Panc1 (cell line): ENCODE results near the gene HMCN2.

ENCODE experiments used
- POLR2AphosphoS5 ChIP-seq: IDR thresholded peaks from 2 replicates; pipeline ENCODE4 v1.6.1; 2012; ENCODE audit warnings: mild to moderate bottlenecking, low read depth, low read length, moderate library complexity
- SIN3A ChIP-seq: IDR thresholded peaks from 2 replicates; pipeline ENCODE4 v1.6.1; 2012; ENCODE audit warnings: low read depth, mild to moderate bottlenecking, low read length, moderate library complexity, borderline replicate concordance; ENCODE audit not compliant: insufficient read depth
- TCF7L2 ChIP-seq: IDR thresholded peaks from 2 replicates; pipeline ENCODE4 v1.6.1; 2011; ENCODE audit warnings: mild to moderate bottlenecking, low read depth, low read length, inconsistent platforms
- TF ChIP-seq, protein P1 (sequence below): fragments of 450-650 bp; IDR thresholded peaks from 2 replicates; pipeline ENCODE4 v1.5.1; 2017; ENCODE audit warnings: mild to moderate bottlenecking
- TF ChIP-seq, protein P2 (sequence below), 2 experiments: IDR thresholded peaks; 2 replicates each; pipeline ENCODE4 v1.6.1; 2011 to 2012; ENCODE audit warnings: low read depth in 2 of 2, control low read depth in 1 of 2, low read length in 1 of 2, mild to moderate bottlenecking in 1 of 2, moderate library complexity in 1 of 2; ENCODE audit not compliant: insufficient read depth in 1 of 2

DNA sequence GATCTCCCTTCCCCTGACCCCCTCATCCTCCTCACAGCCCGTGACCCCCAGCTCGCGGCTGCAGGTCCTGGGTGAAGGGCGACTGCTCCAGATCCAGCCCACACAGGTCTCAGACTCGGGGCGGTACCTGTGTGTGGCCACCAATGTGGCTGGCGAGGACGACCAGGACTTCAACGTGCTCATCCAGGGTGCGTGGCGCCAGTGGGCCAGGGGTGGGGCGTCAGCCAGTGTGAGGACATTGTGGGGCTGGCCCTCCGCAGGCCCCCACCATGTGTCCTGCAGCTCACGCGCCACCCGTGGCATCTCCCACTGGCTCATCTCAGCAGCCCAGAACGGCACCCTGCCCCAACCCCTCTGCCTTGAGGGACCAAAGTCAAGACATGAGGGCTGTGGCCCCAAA lies 112.1 kb downstream of the HMCN2 start:
- TF ChIP-seq, protein P1, sequence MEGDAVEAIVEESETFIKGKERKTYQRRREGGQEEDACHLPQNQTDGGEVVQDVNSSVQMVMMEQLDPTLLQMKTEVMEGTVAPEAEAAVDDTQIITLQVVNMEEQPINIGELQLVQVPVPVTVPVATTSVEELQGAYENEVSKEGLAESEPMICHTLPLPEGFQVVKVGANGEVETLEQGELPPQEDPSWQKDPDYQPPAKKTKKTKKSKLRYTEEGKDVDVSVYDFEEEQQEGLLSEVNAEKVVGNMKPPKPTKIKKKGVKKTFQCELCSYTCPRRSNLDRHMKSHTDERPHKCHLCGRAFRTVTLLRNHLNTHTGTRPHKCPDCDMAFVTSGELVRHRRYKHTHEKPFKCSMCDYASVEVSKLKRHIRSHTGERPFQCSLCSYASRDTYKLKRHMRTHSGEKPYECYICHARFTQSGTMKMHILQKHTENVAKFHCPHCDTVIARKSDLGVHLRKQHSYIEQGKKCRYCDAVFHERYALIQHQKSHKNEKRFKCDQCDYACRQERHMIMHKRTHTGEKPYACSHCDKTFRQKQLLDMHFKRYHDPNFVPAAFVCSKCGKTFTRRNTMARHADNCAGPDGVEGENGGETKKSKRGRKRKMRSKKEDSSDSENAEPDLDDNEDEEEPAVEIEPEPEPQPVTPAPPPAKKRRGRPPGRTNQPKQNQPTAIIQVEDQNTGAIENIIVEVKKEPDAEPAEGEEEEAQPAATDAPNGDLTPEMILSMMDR: no peak
- TF ChIP-seq POLR2AphosphoS5 (no peak), SIN3A (no peak), TCF7L2 (no peak)
- TF ChIP-seq, protein P2, sequence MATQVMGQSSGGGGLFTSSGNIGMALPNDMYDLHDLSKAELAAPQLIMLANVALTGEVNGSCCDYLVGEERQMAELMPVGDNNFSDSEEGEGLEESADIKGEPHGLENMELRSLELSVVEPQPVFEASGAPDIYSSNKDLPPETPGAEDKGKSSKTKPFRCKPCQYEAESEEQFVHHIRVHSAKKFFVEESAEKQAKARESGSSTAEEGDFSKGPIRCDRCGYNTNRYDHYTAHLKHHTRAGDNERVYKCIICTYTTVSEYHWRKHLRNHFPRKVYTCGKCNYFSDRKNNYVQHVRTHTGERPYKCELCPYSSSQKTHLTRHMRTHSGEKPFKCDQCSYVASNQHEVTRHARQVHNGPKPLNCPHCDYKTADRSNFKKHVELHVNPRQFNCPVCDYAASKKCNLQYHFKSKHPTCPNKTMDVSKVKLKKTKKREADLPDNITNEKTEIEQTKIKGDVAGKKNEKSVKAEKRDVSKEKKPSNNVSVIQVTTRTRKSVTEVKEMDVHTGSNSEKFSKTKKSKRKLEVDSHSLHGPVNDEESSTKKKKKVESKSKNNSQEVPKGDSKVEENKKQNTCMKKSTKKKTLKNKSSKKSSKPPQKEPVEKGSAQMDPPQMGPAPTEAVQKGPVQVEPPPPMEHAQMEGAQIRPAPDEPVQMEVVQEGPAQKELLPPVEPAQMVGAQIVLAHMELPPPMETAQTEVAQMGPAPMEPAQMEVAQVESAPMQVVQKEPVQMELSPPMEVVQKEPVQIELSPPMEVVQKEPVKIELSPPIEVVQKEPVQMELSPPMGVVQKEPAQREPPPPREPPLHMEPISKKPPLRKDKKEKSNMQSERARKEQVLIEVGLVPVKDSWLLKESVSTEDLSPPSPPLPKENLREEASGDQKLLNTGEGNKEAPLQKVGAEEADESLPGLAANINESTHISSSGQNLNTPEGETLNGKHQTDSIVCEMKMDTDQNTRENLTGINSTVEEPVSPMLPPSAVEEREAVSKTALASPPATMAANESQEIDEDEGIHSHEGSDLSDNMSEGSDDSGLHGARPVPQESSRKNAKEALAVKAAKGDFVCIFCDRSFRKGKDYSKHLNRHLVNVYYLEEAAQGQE (IDR thresholded peaks at IDR 0.05; ENCODE audit: insufficient read depth in 1 of 2, low read depth in 2 of 2, low read length in 1 of 2): no peak
